HG02884 (cell line): ENCODE results near the gene UNC119.

ENCODE experiments used
- ATAC-seq: cut with Tn5 transposase; IDR thresholded peaks from one replicate; pipeline ENCODE4 v1.9.1; 2021; ENCODE audit warnings: mild to moderate bottlenecking, moderate library complexity; ENCODE audit not compliant: unreplicated experiment

The UNC119 gene

DNA sequence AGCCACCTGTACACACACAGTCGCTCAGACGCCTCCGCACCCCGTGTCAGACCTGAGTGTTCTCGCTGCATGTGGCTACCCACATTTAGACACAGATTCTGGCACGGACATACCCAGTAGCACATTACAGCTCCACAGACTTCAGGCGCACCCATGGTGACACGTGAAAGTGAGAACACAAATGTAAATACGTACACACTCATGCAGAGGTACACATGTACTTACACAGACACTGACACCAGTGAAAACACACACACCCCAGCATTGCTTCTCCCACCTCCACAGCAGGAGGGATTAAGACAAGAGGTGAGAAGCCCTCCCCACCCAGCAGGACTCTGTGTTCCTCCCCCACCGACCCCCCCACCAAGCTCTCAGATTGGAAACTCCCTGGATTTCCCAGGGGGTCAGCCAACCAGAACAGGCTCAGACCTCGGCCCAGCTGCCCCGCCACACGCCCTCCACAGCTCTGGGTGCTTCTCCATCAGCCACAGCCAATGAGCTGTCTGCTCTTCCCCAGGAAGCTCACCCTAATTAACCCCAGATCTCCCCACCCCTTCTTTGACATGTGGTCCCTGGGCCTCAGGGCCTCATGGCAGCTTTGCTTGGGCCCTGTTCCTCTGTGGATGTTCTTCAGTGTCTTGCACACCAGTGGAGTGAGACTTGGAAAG, 51.6 kb downstream of the UNC119 start:
- ATAC-seq, result no peak

- no peak for ATAC-seq
These were observed 52.6 kb downstream of the UNC119 start for GRCh38 chr17:28499684-28500357.

DNA sequence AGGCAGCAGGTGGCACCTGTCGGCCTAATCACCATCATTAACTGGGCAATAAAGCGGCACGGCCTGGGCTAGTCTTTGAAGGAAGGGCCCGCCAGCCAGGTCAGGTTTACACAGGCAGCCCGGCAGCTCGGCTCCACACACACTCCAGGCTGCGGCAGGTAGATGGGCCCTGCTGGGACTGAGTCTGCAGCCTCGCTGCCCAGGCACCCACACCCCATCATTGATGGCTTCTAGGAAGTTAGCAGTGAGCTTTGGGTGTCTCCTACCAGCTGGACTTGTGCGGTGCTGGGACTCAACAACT, 53.1 kb downstream of the UNC119 start:
- no peak for ATAC-seq

DNA sequence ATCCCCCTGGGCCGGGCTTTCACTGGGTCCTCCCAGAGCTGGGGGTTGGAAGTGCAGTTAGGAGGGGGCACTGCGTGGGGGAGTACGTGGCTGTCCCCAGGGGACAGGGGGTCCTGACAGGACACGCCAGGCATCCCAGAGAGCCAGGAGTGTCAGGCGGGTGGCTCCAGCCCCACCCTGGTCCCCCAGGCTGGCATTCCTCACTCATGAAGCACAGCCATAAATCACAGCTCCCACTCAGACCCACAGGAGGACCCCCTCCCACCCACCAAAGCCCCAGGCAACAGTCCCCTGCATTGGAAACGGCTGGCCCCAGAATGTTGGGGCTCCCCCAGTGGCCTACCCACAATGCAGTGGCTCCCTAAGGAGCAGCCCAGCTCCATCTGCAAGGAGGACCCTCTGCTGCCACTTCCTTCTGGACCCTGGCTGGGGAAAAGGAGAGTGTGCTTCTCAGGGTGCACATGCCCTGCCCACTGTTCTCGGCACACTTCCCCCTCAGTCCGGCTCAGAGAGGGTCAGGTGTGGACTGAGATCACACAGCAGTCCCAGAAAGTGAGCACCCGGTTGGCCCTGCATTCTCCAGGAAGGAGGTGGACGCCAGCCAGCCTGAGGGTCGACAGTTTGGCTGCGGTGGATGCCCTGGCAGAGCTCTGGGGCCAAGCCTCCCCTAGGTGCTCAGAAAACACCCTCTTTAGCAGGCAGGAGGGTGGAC, 53.6 kb downstream of the UNC119 start:
- ATAC-seq, result no peak

GRCh38 chr17:28497931-28498330, 54.5 kb downstream of the UNC119 start:
- ATAC-seq, result no peak
